Measurements from ENCODE around the gene GPC3. TPM values are rescaled to one million over a fixed set of nuclear protein-coding genes. Genes with fewer than 3 reads are reported as not detected.

GPC3 gene
- total and polyA plus RNA-seq, 2 of the 4 experiments (the other 2 are of a cell fraction) = not detected

DNA sequence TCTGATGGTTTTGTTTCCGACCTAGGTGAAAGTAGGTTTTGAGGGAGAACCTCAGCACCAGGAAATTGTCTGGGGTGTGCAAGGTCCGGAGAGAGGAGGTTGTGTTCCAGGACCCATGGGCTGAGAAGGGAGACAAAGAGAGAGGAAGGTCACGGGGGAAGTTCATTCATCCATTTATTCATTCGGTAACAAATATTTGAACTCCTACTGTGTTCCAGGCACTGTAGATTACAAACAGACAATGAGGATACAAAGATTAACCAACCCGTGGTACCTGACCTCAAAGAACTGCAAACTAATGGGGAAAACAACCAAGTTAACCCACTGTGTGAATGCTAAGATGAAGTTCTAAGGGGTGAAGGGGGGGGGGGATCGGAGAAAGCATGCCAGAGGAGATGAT is 1.8 kb upstream of the GPC3 start:
- Histone ChIP-seq H3K14ac (replicated peaks; ENCODE audit: low read depth, low read length) (no peak overlapping the region), H3K27ac (ENCODE audit: insufficient read depth, low read length) (no peak overlapping the region), H3K4me2 (ENCODE audit: low read depth, low read length) (no peak overlapping the region), H4K20me1 (ENCODE audit: insufficient read depth, low read length) (no peaks in the 10 kb centered on the region), H3K9me3 (ENCODE audit: control insufficient read depth, insufficient read depth, low read length) (peaks cover 3% of the 10 kb centered on the region; the same call in 1 of the 2 replicates), H2AK9ac (replicated peaks; ENCODE audit: low read depth, low read length, poor library complexity) (no peak overlapping the region), H3K23ac (ENCODE audit: low read depth, low read length) (no peak overlapping the region), H2BK20ac (ENCODE audit: low read depth, low read length) (no peak overlapping the region), H3K36me3 (ENCODE audit: control insufficient read depth, insufficient read depth, low read length) (no peaks in the 10 kb centered on the region), H4K5ac (ENCODE audit: low read depth, low read length) (no peak overlapping the region), H3K9me1 (ENCODE audit: insufficient read depth, low read length) (no peaks in the 10 kb centered on the region), H3K56ac (ENCODE audit: extremely low read depth, insufficient read depth, low read length) (no peak overlapping the region), H2BK5ac (ENCODE audit: low read depth, low read length, poor library complexity, severe bottlenecking) (no peak overlapping the region), H3K4ac (ENCODE audit: low read depth, low read length) (no peak overlapping the region), H3K4me3 (ENCODE audit: insufficient read depth, low read depth, low read length) (no peak overlapping the region), H2AFZ (replicated peaks; ENCODE audit: low read length, poor library complexity) (no peak overlapping the region), H3K79me1 (ENCODE audit: low read depth in 1 of 2, low read length in 2 of 2) (no peaks in the 10 kb centered on the region), H2BK120ac (ENCODE audit: low read depth, low read length) (no peak overlapping the region), H3K4me1 (ENCODE audit: control insufficient read depth, insufficient read depth, low read length) (no peaks in the 10 kb centered on the region), H4K8ac (ENCODE audit: low read depth in 2 of 2, low read length in 2 of 2) (no peak overlapping the region), H3K27me3 (ENCODE audit: control insufficient read depth, insufficient read depth, low read length) (peaks cover 6% of the 10 kb centered on the region; the same call in 1 of the 2 replicates), H2AK5ac (ENCODE audit: low read depth, low read length) (no peak overlapping the region), H4K91ac (ENCODE audit: insufficient read depth, low read depth, low read length) (no peak overlapping the region), H2BK15ac (ENCODE audit: low read depth, low read length) (no peak overlapping the region), H3K18ac (ENCODE audit: low read depth, low read length) (no peak overlapping the region), H3K9ac (ENCODE audit: low read depth, low read length) (no peak overlapping the region)
- ChIA-PET POLR2A (ENCODE audit: unreplicated experiment) (no interaction called here), CTCF (no interaction called here)
- DNase-seq (no peak), ATAC-seq (ENCODE audit: low read depth) (no peak)
- intact Hi-C loops (cut with micrococcal nuclease) (no loop called here), dilution Hi-C loops (cut with HindIII; ENCODE audit: low sequenced_read_pairs, unreplicated experiment) (no loop called here), in situ Hi-C loops (cut with MboI; ENCODE audit: low sequenced_read_pairs) (no loop called here)
- BruUV-seq (replicated peaks) = no TSS peak
- WGBS, 2 experiments (ENCODE audit: extremely low coverage in 2 of 2, insufficient read length in 1 of 2) = no CpG with 5 or more reads among the region's 6 CpGs
- no peak for TF ChIP-seq BHLHE40 (IDR thresholded peaks at IDR 0.05; ENCODE audit: low read depth, low read length)
- TF ChIP-seq MAFK (IDR thresholded peaks at IDR 0.05; ENCODE audit: low read depth, low read length) = no peak
- TF ChIP-seq CEBPB (IDR thresholded peaks at IDR 0.05; ENCODE audit: low read depth, low read length) = no peak
- TF ChIP-seq, protein P1, sequence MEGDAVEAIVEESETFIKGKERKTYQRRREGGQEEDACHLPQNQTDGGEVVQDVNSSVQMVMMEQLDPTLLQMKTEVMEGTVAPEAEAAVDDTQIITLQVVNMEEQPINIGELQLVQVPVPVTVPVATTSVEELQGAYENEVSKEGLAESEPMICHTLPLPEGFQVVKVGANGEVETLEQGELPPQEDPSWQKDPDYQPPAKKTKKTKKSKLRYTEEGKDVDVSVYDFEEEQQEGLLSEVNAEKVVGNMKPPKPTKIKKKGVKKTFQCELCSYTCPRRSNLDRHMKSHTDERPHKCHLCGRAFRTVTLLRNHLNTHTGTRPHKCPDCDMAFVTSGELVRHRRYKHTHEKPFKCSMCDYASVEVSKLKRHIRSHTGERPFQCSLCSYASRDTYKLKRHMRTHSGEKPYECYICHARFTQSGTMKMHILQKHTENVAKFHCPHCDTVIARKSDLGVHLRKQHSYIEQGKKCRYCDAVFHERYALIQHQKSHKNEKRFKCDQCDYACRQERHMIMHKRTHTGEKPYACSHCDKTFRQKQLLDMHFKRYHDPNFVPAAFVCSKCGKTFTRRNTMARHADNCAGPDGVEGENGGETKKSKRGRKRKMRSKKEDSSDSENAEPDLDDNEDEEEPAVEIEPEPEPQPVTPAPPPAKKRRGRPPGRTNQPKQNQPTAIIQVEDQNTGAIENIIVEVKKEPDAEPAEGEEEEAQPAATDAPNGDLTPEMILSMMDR (conservative IDR thresholded peaks at IDR 0.05; ENCODE audit: low read depth, low read length) = no peak
- TF ChIP-seq RCOR1 (IDR thresholded peaks at IDR 0.05; ENCODE audit: insufficient replicate concordance, low read length) = no peak
- TF ChIP-seq RAD21 (IDR thresholded peaks at IDR 0.05; ENCODE audit: low read length) = no peak
- no peak for TF ChIP-seq NFE2L2 (IDR thresholded peaks at IDR 0.05; ENCODE audit: low read depth, low read length)
- TF ChIP-seq, protein P2, sequence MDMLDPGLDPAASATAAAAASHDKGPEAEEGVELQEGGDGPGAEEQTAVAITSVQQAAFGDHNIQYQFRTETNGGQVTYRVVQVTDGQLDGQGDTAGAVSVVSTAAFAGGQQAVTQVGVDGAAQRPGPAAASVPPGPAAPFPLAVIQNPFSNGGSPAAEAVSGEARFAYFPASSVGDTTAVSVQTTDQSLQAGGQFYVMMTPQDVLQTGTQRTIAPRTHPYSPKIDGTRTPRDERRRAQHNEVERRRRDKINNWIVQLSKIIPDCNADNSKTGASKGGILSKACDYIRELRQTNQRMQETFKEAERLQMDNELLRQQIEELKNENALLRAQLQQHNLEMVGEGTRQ (IDR thresholded peaks at IDR 0.05; ENCODE audit: low read depth, low read length) = no peak
- no peak for TF ChIP-seq FOS (IDR thresholded peaks at IDR 0.05; ENCODE audit: low read depth, low read length)
- TF ChIP-seq MXI1 (IDR thresholded peaks at IDR 0.05; ENCODE audit: borderline replicate concordance, low read depth, low read length) = no peak
- TF ChIP-seq MAZ (IDR thresholded peaks at IDR 0.05; ENCODE audit: borderline replicate concordance, low read depth, low read length) = no peak
- no peak for TF ChIP-seq POLR2A (IDR thresholded peaks at IDR 0.05; ENCODE audit: low read depth, low read length)

All from IMR-90 (cell line).